Loucy (cell line): Measurements from ENCODE around the gene C19orf18.

ENCODE experiments used
- H2AFZ ChIP-seq: fragments of 200-600 bp; sonication (generic); 2 replicates; pipeline ENCODE4 v1.6.0; 2016; ENCODE audit warnings: antibody characterized with exemption, mild to moderate bottlenecking, low read length, moderate library complexity
- H3F3A ChIP-seq: fragments of 200-600 bp; 2 replicates; pipeline ENCODE4 v1.6.0; 2016; ENCODE audit warnings: antibody characterized with exemption, low read depth, mild to moderate bottlenecking
- H3K27me3 ChIP-seq: fragments of 200-600 bp; sonication (generic); 2 replicates; pipeline ENCODE4 v1.6.1; 2014; ENCODE audit warnings: low read length, mild to moderate bottlenecking; ENCODE audit not compliant: insufficient read depth, poor library complexity, severe bottlenecking
- H3K36me3 ChIP-seq: fragments of 200-600 bp; sonication (generic); 2 replicates; pipeline ENCODE4 v1.6.1; 2016; ENCODE audit warnings: low read length; ENCODE audit not compliant: insufficient read depth
- H3K4me1 ChIP-seq: fragments of 200-600 bp; sonication (generic); 2 replicates; pipeline ENCODE4 v1.5.1; 2014; ENCODE audit warnings: low read length, mild to moderate bottlenecking; ENCODE audit not compliant: insufficient read depth, poor library complexity, severe bottlenecking
- H3K4me2 ChIP-seq: fragments of 200-600 bp; sonication (generic); 2 replicates; pipeline ENCODE4 v1.6.0; 2014; ENCODE audit warnings: antibody characterized with exemption, low read length, low read depth, mild to moderate bottlenecking; ENCODE audit not compliant: poor library complexity, severe bottlenecking
- H3K4me3 ChIP-seq: fragments of 200-600 bp; sonication (generic); 2 replicates; pipeline ENCODE4 v1.5.1; 2014; ENCODE audit warnings: low read length, mild to moderate bottlenecking, mixed read lengths; ENCODE audit not compliant: poor library complexity, severe bottlenecking
- H3K79me2 ChIP-seq: fragments of 200-600 bp; sonication (generic); 2 replicates; pipeline ENCODE4 v1.6.1; 2014; ENCODE audit warnings: low read length; ENCODE audit not compliant: insufficient read depth
- H3K9ac ChIP-seq: fragments of 200-600 bp; sonication (generic); 2 replicates; pipeline ENCODE4 v1.6.0; 2014; ENCODE audit warnings: mild to moderate bottlenecking, low read depth, low read length, moderate library complexity; ENCODE audit not compliant: poor library complexity, severe bottlenecking
- H3K9me2 ChIP-seq: fragments of 200-600 bp; sonication (generic); replicated peaks from 2 replicates; pipeline ENCODE4 v1.6.1; 2016; ENCODE audit warnings: low read depth, low read length, mixed read lengths
- H3K9me3 ChIP-seq: fragments of 200-600 bp; sonication (generic); 2 replicates; pipeline ENCODE4 v1.6.1; 2014; ENCODE audit warnings: mild to moderate bottlenecking, antibody characterized with exemption, low read length, low read depth; ENCODE audit not compliant: insufficient read depth
- H4K20me1 ChIP-seq: fragments of 200-600 bp; sonication (generic); 2 replicates; pipeline ENCODE4 v1.6.0; 2014; ENCODE audit warnings: antibody characterized with exemption, low read length, mild to moderate bottlenecking; ENCODE audit not compliant: insufficient read depth, poor library complexity, severe bottlenecking
- CTCF ChIP-seq: fragments of 200-600 bp; sonication (generic); conservative IDR thresholded peaks from 2 replicates; pipeline ENCODE4 v1.5.1; 2014; ENCODE audit warnings: mild to moderate bottlenecking, antibody characterized with exemption, low read length
- EZH2phosphoT487 ChIP-seq: fragments of 200-600 bp; IDR thresholded peaks from 2 replicates; pipeline ENCODE4 v1.6.1; 2018; ENCODE audit warnings: antibody characterized with exemption, mild to moderate bottlenecking, moderate library complexity, borderline replicate concordance

C19orf18 gene

DNA sequence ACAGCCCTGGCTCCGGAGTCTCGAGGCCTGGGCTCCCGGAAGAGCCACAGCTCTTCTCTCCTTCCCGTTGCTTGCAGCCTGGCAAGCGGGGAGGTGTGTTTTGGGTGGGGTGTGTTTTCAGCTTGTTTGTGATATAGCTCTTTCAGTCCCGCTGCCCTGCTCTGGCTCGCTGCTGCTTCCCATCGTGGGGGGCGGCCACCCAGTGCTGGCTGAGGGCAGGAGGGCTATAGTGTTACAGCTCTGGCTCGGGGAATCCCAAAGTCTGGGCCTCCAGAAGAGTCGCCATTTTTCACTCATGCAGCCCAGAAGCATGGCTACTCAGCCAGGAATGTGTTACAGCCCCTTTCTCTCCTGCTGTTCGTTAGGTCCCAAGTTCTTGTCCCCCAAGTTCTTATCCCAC, 24.6 kb downstream of the C19orf18 start:
- Histone ChIP-seq H3F3A (no peaks in the 10 kb centered on the region), H3K79me2 (peaks cover 28% of the 10 kb centered on the region), H3K9ac (no peak overlapping the region), H3K27me3 (peaks cover 5% of the 10 kb centered on the region), H3K36me3 (no peaks in the 10 kb centered on the region), H4K20me1 (peaks cover 23% of the 10 kb centered on the region), H2AFZ (no peak overlapping the region), H3K4me1 (peaks cover 17% of the 10 kb centered on the region), H3K4me3 (no peak overlapping the region), H3K4me2 (no peak overlapping the region), H3K9me2 (no peaks in the 10 kb centered on the region), H3K9me3 (peaks cover 12% of the 10 kb centered on the region; the same call in 1 of the 2 replicates)
- TF ChIP-seq CTCF (no peak), EZH2phosphoT487 (no peak)

DNA sequence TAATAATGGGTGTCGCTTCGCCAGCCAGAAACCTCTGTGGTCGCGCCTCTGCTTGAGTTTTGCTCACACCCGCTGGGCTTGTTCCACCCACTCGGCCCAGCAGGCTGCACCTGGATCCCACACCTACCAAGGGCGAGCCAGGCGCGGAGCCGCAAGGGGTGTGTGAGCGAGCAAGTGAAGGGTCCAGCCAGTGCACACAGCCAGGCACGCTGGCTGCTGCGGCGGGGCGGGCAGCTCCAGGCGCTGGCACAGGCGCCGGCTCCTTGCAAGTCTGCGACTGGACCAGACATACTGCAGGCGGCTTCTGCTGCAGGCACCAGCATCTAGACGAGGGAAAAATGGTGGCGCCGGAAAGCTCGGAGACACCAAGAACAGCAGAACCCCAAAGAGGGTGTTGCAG, 25.0 kb downstream of the C19orf18 start:
- no peak overlapping the region for H3K4me2 ChIP-seq
- H3K9me3 ChIP-seq, result peaks cover 12% of the 10 kb centered on the region; the same call in 1 of the 2 replicates
- no peaks in the 10 kb centered on the region for H3F3A ChIP-seq
- H3K4me3 ChIP-seq, result no peak overlapping the region
- H3K79me2 ChIP-seq, result peaks cover 32% of the 10 kb centered on the region
- no peaks in the 10 kb centered on the region for H3K36me3 ChIP-seq
- no peak for TF ChIP-seq EZH2phosphoT487
- TF ChIP-seq CTCF, result no peak
- peaks cover 5% of the 10 kb centered on the region for H3K27me3 ChIP-seq
- no peak overlapping the region for H3K9ac ChIP-seq
- no peaks in the 10 kb centered on the region for H3K9me2 ChIP-seq
- H3K4me1 ChIP-seq, result peaks cover 17% of the 10 kb centered on the region
- H4K20me1 ChIP-seq, result peaks cover 23% of the 10 kb centered on the region
- H2AFZ ChIP-seq, result no peak overlapping the region

- H3F3A ChIP-seq, result no peaks in the 10 kb centered on the region
- no peaks in the 10 kb centered on the region; the same call in 1 of the 2 replicates for H3K9me3 ChIP-seq
- H3K4me3 ChIP-seq, result peak within 1 kb of the TSS; percentile 100
- H3K9ac ChIP-seq, result peak within 1 kb of the TSS; percentile 97
- H3K79me2 ChIP-seq, result peaks cover 49% of the 10 kb centered on the region
- peaks cover 5% of the 10 kb centered on the region for H3K27me3 ChIP-seq
- peak within 1 kb of the TSS; percentile 98 for H3K4me2 ChIP-seq
- H4K20me1 ChIP-seq, result peaks cover 29% of the 10 kb centered on the region
- peaks cover 17% of the 10 kb centered on the region for H3K4me1 ChIP-seq
- TF ChIP-seq EZH2phosphoT487 (no peak), CTCF (peak; percentile 65)
- H3K36me3 ChIP-seq, result peaks cover 16% of the 10 kb centered on the region; the same call in 1 of the 2 replicates
- peak within 1 kb of the TSS; percentile 96 for H2AFZ ChIP-seq
- H3K9me2 ChIP-seq, result no peaks in the 10 kb centered on the region
Measured at GRCh38 chr19:57947419-57948134, 26.8 kb downstream of the C19orf18 start, which contains the start of gene ZNF256. ZNF256 (minus strand) TSS chr19:57947706; CDS start chr19:57947474, 232 bp downstream.
